ENCODE results near the gene LHPP.

LHPP gene

GRCh38 chr10:124559372-124560132 is 97.9 kb downstream of the LHPP start:
- no peak for DNase-seq

GRCh38 chr10:124560377-124561105 is 98.9 kb downstream of the LHPP start:
- DNase-seq: no peak

- DNase-seq: no peak
These were observed 99.6 kb downstream of the LHPP start for GRCh38 chr10:124561206-124561605.

GRCh38 chr10:124562425-124563060 is 100.9 kb downstream of the LHPP start:
- DNase-seq: no peak

- no peak for DNase-seq
These were observed 101.9 kb downstream of the LHPP start for GRCh38 chr10:124563320-124564040.

- no peak for DNase-seq
These were observed 103.3 kb downstream of the LHPP start for GRCh38 chr10:124564881-124565280.

- no peak for DNase-seq
These were observed 104.1 kb downstream of the LHPP start for GRCh38 chr10:124565565-124566221.

- DNase-seq: no peak
These were observed 104.7 kb downstream of the LHPP start for GRCh38 chr10:124566222-124566888.

- DNase-seq: no peak
These were observed 105.6 kb downstream of the LHPP start for GRCh38 chr10:124566981-124567835.

GRCh38 chr10:124568339-124568738 is 106.7 kb downstream of the LHPP start:
- no peak for DNase-seq

- DNase-seq: no peak
These were observed 107.4 kb downstream of the LHPP start for GRCh38 chr10:124568848-124569622.

GRCh38 chr10:124569623-124570470 is 108.2 kb downstream of the LHPP start:
- DNase-seq: no peak

GRCh38 chr10:124570646-124571045 is 109.0 kb downstream of the LHPP start:
- DNase-seq: no peak

GRCh38 chr10:124572751-124573150 is 111.1 kb downstream of the LHPP start:
- DNase-seq: no peak

GRCh38 chr10:124573726-124574455 is 112.3 kb downstream of the LHPP start:
- DNase-seq: no peak

GRCh38 chr10:124574456-124575070 is 112.9 kb downstream of the LHPP start:
- DNase-seq: no peak

GRCh38 chr10:124575107-124576035 is 113.7 kb downstream of the LHPP start:
- no peak for DNase-seq
